ENCODE results near the gene FAM117B.

Gene FAM117B

GRCh38 chr2:202817771-202818170 is 183.0 kb downstream of the FAM117B start:
- H3K27ac ChIP-seq, result no peak overlapping the region
- H4K20me1 ChIP-seq (ENCODE audit: insufficient read depth), result no peaks in the 10 kb centered on the region
- H3K27me3 ChIP-seq (ENCODE audit: insufficient read depth, low read depth), result no peaks in the 10 kb centered on the region
- H3K36me3 ChIP-seq (ENCODE audit: insufficient read depth), result no peaks in the 10 kb centered on the region
- no peak overlapping the region for H3K4me3 ChIP-seq (IDR thresholded peaks at IDR 0.05; ENCODE audit: insufficient read depth, low read depth, low read length)
- H2AFZ ChIP-seq (ENCODE audit: low read depth), result no peak overlapping the region
- no peak overlapping the region for H3K9ac ChIP-seq
- TF ChIP-seq CTCF (conservative IDR thresholded peaks at IDR 0.05; ENCODE audit: low read depth, low read length), result no peak
- H3K4me2 ChIP-seq, result no peak overlapping the region
- peaks cover 16% of the 10 kb centered on the region for H3K4me1 ChIP-seq (ENCODE audit: low read depth, poor library complexity, severe bottlenecking)
- H3K79me2 ChIP-seq (ENCODE audit: insufficient read depth, low read depth), result no peaks in the 10 kb centered on the region

GRCh38 chr2:202818321-202818720 is 183.6 kb downstream of the FAM117B start:
- no peak overlapping the region for H2AFZ ChIP-seq (ENCODE audit: low read depth)
- H3K4me3 ChIP-seq (IDR thresholded peaks at IDR 0.05; ENCODE audit: insufficient read depth, low read depth, low read length), result no peak overlapping the region
- no peak overlapping the region for H3K9ac ChIP-seq
- no peaks in the 10 kb centered on the region for H4K20me1 ChIP-seq (ENCODE audit: insufficient read depth)
- H3K4me2 ChIP-seq, result no peak overlapping the region
- peaks cover 21% of the 10 kb centered on the region for H3K4me1 ChIP-seq (ENCODE audit: low read depth, poor library complexity, severe bottlenecking)
- no peak for TF ChIP-seq CTCF (conservative IDR thresholded peaks at IDR 0.05; ENCODE audit: low read depth, low read length)
- no peak overlapping the region for H3K27ac ChIP-seq
- no peaks in the 10 kb centered on the region for H3K36me3 ChIP-seq (ENCODE audit: insufficient read depth)
- no peaks in the 10 kb centered on the region for H3K79me2 ChIP-seq (ENCODE audit: insufficient read depth, low read depth)
- no peaks in the 10 kb centered on the region for H3K27me3 ChIP-seq (ENCODE audit: insufficient read depth, low read depth)
